HG02938 (cell line): Measurements from ENCODE around the gene GRIA2.
"Not testable (repeated sequence)": the region's sequence is repeated elsewhere in the genome, so short reads cannot be mapped to it uniquely, and the experiment has no call there.

Experiments
- ATAC-seq: cut with Tn5 transposase; IDR thresholded peaks from one replicate; pipeline ENCODE4 v1.9.1; 2021; ENCODE audit warnings: mild to moderate bottlenecking, moderate library complexity; ENCODE audit not compliant: unreplicated experiment

Gene GRIA2

GRCh38 chr4:157220371-157220881 is at the start of gene GRIA2:
GRIA2 (plus strand) TSS chr4:157220728; CDS start chr4:157221043, 315 bp downstream.
- ATAC-seq, result peak; percentile 77

- no peak for ATAC-seq
These were observed 48.5 kb upstream of the GRIA2 start for GRCh38 chr4:157172011-157172410.

- not testable (repeated sequence) for ATAC-seq
These were observed 40.3 kb upstream of the GRIA2 start for GRCh38 chr4:157180268-157180667.

GRCh38 chr4:157184300-157184699 is 36.2 kb upstream of the GRIA2 start:
- no peak for ATAC-seq

- ATAC-seq, result no peak
These were observed 35.2 kb upstream of the GRIA2 start for GRCh38 chr4:157185363-157185762.

- ATAC-seq, result no peak
These were observed 25.2 kb upstream of the GRIA2 start for GRCh38 chr4:157195374-157195773.

- no peak for ATAC-seq
These were observed 24.5 kb upstream of the GRIA2 start for GRCh38 chr4:157196046-157196445.

- ATAC-seq, result peak; percentile 76
These were observed 15.8 kb upstream of the GRIA2 start for GRCh38 chr4:157204634-157205244.

GRCh38 chr4:157217708-157218107 is 2.8 kb upstream of the GRIA2 start:
- ATAC-seq, result peak; percentile 54

- no peak for ATAC-seq
These were observed 687 bp upstream of the GRIA2 start for GRCh38 chr4:157219711-157220370.

- ATAC-seq, result no peak
These were observed 932 bp downstream of the GRIA2 start for GRCh38 chr4:157221426-157221894.

- no peak for ATAC-seq
These were observed 1.6 kb downstream of the GRIA2 start for GRCh38 chr4:157221895-157222770.

- no peak for ATAC-seq
These were observed 2.2 kb downstream of the GRIA2 start for GRCh38 chr4:157222771-157223160.

- ATAC-seq, result no peak
These were observed 2.9 kb downstream of the GRIA2 start for GRCh38 chr4:157223456-157223855.

- no peak for ATAC-seq
These were observed 4.6 kb downstream of the GRIA2 start for GRCh38 chr4:157225096-157225495.

GRCh38 chr4:157226035-157226434 is 5.5 kb downstream of the GRIA2 start:
- no peak for ATAC-seq

GRCh38 chr4:157226601-157227000 is 6.1 kb downstream of the GRIA2 start:
- ATAC-seq, result no peak

GRCh38 chr4:157231525-157231924 is 11.0 kb downstream of the GRIA2 start:
- no peak for ATAC-seq

GRCh38 chr4:157242871-157243270 is 22.3 kb downstream of the GRIA2 start:
- ATAC-seq, result no peak

GRCh38 chr4:157244348-157244747 is 23.8 kb downstream of the GRIA2 start:
- no peak for ATAC-seq

GRCh38 chr4:157245351-157245750 is 24.8 kb downstream of the GRIA2 start:
- ATAC-seq, result no peak
